Osteoblast (primary cell): Measurements from ENCODE around the gene CD226. TPM values are rescaled to one million over a fixed set of nuclear protein-coding genes. Genes with fewer than 3 reads are reported as not detected.

Experiments used
- DNase-seq: peaks from one replicate; pipeline ENCODE4 v3.0.0; 2011; ENCODE audit warnings: low spot score, mixed read lengths; ENCODE audit not compliant: insufficient read length; ENCODE audit errors: missing footprints
- H2AFZ ChIP-seq: 2 replicates; pipeline ENCODE4 v1.6.0; 2011; ENCODE audit warnings: mild to moderate bottlenecking, low read length
- H3K27ac ChIP-seq: 2 replicates; pipeline ENCODE4 v1.5.1; 2011; ENCODE audit warnings: mild to moderate bottlenecking, low read depth, low read length, moderate library complexity
- H3K27me3 ChIP-seq: 2 replicates; pipeline ENCODE4 v1.6.0; 2012; ENCODE audit warnings: mild to moderate bottlenecking, control low read depth, inconsistent platforms, low read length, moderate library complexity; ENCODE audit not compliant: insufficient read depth
- H3K36me3 ChIP-seq: 2 replicates; pipeline ENCODE4 v1.5.1; 2011; ENCODE audit warnings: mild to moderate bottlenecking, low read length, control low read depth, moderate library complexity; ENCODE audit not compliant: insufficient read depth
- H3K4me1 ChIP-seq: 2 replicates; pipeline ENCODE4 v1.5.1; 2011; ENCODE audit warnings: mild to moderate bottlenecking, low read length, control low read depth, moderate library complexity; ENCODE audit not compliant: insufficient read depth
- H3K4me2 ChIP-seq: 2 replicates; pipeline ENCODE4 v1.6.0; 2011; ENCODE audit warnings: mild to moderate bottlenecking, low read length; ENCODE audit not compliant: insufficient read depth
- H3K4me3 ChIP-seq: fragments of 200-600 bp; sonication (generic); 3 replicates; pipeline ENCODE4 v1.5.1; 2012; ENCODE audit warnings: mild to moderate bottlenecking, low read length, inconsistent platforms; ENCODE audit not compliant: insufficient read depth
- H3K79me2 ChIP-seq: 2 replicates; pipeline ENCODE4 v1.6.0; 2012; ENCODE audit warnings: mild to moderate bottlenecking, low read length, control low read depth, inconsistent platforms; ENCODE audit not compliant: insufficient read depth
- H3K9me3 ChIP-seq: 2 replicates; pipeline ENCODE4 v1.5.1; 2011; ENCODE audit warnings: low read depth, low read length, control low read depth
- H4K20me1 ChIP-seq: 2 replicates; pipeline ENCODE4 v1.6.0; 2012; ENCODE audit warnings: mild to moderate bottlenecking, low read length, control low read depth; ENCODE audit not compliant: insufficient read depth
- total RNA-seq: library from RNA; depleted of rRNA; stranded (reverse); fragments of >200 nt; gene quantifications from 2 replicates; pipeline ENCODE4 v1.2.3, GENCODE V29; 2012
- TF ChIP-seq, protein P1 (sequence below): IDR thresholded peaks from 2 replicates; pipeline ENCODE4 v1.5.1; 2011; ENCODE audit warnings: mild to moderate bottlenecking, low read depth, low read length, moderate library complexity; ENCODE audit errors: extremely low read depth

The CD226 gene
- total RNA-seq, 1 donor = 0.36 TPM

DNA sequence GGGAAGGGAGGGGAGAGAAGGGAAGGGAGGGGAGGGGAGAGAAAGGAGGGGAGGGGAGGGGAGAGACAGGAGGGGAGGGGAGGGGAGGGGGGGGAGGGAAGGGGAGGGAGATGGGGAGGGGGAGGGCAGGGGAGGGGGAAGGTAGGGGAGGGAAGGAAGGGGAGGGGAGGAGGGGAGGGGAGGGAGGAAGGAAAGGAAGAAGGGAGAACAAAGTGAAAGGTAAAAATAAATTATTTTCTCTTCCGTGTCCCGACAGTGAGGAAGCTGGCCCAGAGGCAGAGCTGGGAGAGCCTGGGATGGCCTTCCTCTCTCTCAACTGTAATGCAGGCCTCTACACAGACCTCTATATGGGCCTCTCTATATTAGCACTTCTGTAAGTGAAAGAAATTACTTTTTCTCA is 53.2 kb downstream of the CD226 start:
- Histone ChIP-seq H3K27me3 (no peaks in the 10 kb centered on the region), H3K27ac (no peak overlapping the region)
- TF ChIP-seq, protein P1, sequence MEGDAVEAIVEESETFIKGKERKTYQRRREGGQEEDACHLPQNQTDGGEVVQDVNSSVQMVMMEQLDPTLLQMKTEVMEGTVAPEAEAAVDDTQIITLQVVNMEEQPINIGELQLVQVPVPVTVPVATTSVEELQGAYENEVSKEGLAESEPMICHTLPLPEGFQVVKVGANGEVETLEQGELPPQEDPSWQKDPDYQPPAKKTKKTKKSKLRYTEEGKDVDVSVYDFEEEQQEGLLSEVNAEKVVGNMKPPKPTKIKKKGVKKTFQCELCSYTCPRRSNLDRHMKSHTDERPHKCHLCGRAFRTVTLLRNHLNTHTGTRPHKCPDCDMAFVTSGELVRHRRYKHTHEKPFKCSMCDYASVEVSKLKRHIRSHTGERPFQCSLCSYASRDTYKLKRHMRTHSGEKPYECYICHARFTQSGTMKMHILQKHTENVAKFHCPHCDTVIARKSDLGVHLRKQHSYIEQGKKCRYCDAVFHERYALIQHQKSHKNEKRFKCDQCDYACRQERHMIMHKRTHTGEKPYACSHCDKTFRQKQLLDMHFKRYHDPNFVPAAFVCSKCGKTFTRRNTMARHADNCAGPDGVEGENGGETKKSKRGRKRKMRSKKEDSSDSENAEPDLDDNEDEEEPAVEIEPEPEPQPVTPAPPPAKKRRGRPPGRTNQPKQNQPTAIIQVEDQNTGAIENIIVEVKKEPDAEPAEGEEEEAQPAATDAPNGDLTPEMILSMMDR = no peak

GRCh38 chr18:69890558-69890957 is 57.1 kb downstream of the CD226 start:
- no peaks in the 10 kb centered on the region for H3K79me2 ChIP-seq
- no peak overlapping the region for H3K27ac ChIP-seq
- no peak overlapping the region for H3K4me3 ChIP-seq
- H3K4me2 ChIP-seq = no peak overlapping the region
- H2AFZ ChIP-seq = no peak overlapping the region
- no peaks in the 10 kb centered on the region for H3K4me1 ChIP-seq
- H3K36me3 ChIP-seq = no peaks in the 10 kb centered on the region
- TF ChIP-seq, protein P1 = no peak
- no peaks in the 10 kb centered on the region for H3K9me3 ChIP-seq
- no peak for DNase-seq
- no peaks in the 10 kb centered on the region for H3K27me3 ChIP-seq
- H4K20me1 ChIP-seq = no peaks in the 10 kb centered on the region

More for the DNA sequence above, 53.2 kb downstream of the CD226 start:
- Histone ChIP-seq H3K36me3 (no peaks in the 10 kb centered on the region), H3K4me1 (no peaks in the 10 kb centered on the region), H3K4me3 (no peak overlapping the region), H3K9me3 (no peaks in the 10 kb centered on the region), H4K20me1 (no peaks in the 10 kb centered on the region), H3K4me2 (no peak overlapping the region), H2AFZ (no peak overlapping the region), H3K79me2 (no peaks in the 10 kb centered on the region)
- DNase-seq = no peak

GRCh38 chr18:69889009-69889408 is 58.7 kb downstream of the CD226 start:
- H2AFZ ChIP-seq = no peak overlapping the region
- H3K79me2 ChIP-seq = no peaks in the 10 kb centered on the region
- H3K36me3 ChIP-seq = no peaks in the 10 kb centered on the region
- TF ChIP-seq, protein P1 = no peak
- no peak overlapping the region for H3K27ac ChIP-seq
- H4K20me1 ChIP-seq = no peaks in the 10 kb centered on the region
- H3K4me2 ChIP-seq = no peak overlapping the region
- no peaks in the 10 kb centered on the region for H3K9me3 ChIP-seq
- no peak for DNase-seq
- H3K27me3 ChIP-seq = no peaks in the 10 kb centered on the region
- no peaks in the 10 kb centered on the region for H3K4me1 ChIP-seq
- H3K4me3 ChIP-seq = no peak overlapping the region

GRCh38 chr18:69887256-69887655 is 60.4 kb downstream of the CD226 start:
- Histone ChIP-seq H3K9me3 (no peaks in the 10 kb centered on the region), H3K36me3 (no peaks in the 10 kb centered on the region), H3K4me2 (no peak overlapping the region), H3K27me3 (no peaks in the 10 kb centered on the region), H4K20me1 (no peaks in the 10 kb centered on the region), H2AFZ (no peak overlapping the region), H3K4me3 (no peak overlapping the region), H3K79me2 (no peaks in the 10 kb centered on the region), H3K4me1 (peaks cover 4% of the 10 kb centered on the region), H3K27ac (no peak overlapping the region)
- DNase-seq = no peak
- TF ChIP-seq, protein P1 = no peak
